Lung microvascular endothelial cell (primary cell): ENCODE data around the gene ZSCAN22. TPM values are rescaled to one million over a fixed set of nuclear protein-coding genes. Genes with fewer than 3 reads are reported as not detected.

ENCODE experiments used
- DNase-seq, 2 donors: peaks; one replicate each; pipeline versions ENCODE4 v3.0.0 to v3.0.0-alpha.2; 2010; ENCODE audit warnings: low read depth in 2 of 2
- total RNA-seq: library from RNA; depleted of rRNA; stranded (reverse); fragments of >200 nt; gene quantifications from 2 replicates; pipeline ENCODE4 v1.2.1, GENCODE V29; 2014

ZSCAN22 gene
- total RNA-seq, result 1.3 and 2.0 TPM in 2 replicates

DNA sequence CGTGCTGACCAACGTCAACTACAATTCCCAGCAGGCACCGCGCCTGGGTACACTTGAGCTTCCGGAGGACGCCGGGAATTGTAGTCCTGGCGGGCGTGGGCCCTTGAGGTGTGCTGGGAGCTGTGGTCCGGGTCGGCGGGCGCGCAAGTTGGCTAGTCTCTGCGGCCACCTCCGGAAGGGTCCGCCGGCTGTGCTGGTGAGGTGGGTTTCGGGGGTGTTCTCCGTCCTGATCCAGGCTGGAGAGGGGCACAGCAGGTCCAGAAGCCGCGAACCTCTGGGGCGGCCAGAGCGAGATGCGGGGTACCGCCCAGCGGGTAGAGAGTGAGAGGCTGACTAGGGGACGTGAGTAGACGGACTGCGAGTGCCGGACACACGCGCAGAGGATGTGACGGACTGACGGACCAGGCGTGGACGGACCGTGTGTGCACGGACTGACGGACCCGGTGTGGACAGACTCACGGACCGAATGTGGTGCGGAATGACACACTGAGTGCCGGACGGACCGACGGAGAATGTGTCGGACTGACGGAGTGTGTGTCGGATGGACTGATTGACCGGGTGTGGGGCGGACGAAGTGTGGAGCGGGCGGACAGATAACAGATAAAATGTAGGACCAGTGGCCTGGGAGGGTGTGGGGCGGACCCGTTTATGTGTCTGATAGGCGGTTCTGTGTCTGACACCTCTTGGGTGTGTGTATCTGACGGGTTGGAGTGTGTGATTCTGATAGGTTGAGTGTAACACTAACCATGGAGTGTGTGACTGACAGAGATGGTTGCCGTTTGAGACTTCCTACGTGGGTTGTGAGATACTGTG lies at the start of gene ZSCAN22:
TSS of gene ZSCAN22 (plus strand) at position 81 of the 813 bp plus-strand sequence. CDS start 7,809 bp downstream, outside the sequence.
- peak; percentile 98 for DNase-seq

DNA sequence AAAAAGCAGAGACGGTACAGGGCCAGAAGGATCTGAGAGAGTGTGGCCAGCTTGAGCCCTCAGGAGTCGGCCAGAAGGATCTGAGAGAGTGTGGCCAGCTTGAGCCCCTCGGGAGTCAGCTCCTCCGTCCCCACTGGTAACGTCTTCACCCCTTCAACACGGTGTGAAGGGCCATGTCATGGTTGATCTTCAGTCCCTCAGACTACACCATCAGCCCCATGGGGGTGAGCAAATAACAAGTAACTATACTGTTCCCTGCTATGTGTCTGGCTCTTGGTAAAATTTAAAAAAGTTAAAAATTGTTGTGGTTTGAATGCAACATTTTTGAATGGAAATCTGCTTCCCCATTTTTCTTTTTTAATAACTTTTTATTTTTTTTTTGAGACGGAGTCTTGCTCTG lies 49.6 kb upstream of the ZSCAN22 start:
- DNase-seq, result no peak

DNA sequence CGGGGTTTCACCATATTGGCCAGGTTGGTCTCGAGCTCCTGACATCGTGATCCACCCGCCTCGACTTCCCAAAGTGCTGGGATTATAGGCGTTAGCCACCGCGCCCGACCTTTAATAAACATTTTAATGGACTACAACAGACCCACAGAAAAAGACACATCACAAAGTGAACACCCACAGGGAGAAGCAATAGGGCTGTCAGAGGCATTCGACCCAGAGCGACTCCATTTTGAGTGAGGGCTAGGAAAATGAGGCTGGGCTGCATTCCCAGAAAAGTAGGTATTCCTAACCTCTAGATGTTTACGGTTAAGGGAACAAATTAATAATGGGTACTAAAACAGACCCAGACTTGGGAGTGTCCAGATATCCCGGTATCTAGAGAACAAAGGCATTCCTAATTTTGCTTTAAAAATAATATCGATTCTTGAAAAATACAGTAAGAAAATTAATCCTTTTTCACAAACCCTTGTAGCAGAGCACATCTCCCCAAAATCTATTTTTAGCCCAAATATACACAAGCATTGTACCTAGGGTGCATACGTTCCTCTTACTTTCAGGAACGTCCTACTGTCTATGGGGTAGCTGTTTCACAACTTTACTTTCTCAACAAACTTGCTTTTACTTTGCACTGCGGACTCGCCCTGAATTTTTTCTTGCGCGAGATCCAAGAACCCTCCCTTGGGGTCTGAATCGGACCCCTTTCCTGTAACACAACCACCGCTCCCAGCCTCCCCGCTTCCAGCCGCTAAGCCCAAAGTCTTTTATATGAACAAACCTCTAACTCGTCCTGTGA lies 48.9 kb upstream of the ZSCAN22 start:
- no peak for DNase-seq

DNA sequence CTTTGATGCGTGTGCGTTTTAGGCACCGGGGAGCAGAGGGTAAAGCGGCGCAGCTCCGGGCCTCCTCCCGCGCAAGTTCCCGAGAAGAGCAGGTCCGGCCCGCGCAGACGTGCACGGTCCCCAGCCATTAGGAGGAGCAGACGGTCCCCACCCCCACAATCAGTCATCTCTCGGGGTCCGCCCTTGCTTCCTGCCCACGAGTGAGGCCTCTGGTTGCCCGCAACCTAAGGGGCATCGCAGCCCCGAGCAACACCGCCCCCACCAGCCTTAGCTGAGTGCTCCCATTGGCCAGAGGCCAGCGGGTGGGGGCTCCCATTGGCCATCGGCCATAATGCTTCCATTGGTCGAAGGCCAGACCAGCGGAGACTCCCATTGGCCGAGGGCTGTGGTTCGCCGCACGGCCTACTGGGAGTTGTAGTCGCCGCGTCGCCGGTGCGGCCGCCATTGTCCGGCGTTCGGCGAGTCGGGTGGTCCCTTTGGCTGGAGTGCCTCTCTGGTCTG lies 48.2 kb upstream of the ZSCAN22 start, which contains the start of gene ZNF8:
TSS of gene ZNF8 (plus strand) at position 415 of the 501 bp plus-strand sequence. CDS start 127 bp downstream, outside the sequence.
- peak; percentile 99 for DNase-seq

DNA sequence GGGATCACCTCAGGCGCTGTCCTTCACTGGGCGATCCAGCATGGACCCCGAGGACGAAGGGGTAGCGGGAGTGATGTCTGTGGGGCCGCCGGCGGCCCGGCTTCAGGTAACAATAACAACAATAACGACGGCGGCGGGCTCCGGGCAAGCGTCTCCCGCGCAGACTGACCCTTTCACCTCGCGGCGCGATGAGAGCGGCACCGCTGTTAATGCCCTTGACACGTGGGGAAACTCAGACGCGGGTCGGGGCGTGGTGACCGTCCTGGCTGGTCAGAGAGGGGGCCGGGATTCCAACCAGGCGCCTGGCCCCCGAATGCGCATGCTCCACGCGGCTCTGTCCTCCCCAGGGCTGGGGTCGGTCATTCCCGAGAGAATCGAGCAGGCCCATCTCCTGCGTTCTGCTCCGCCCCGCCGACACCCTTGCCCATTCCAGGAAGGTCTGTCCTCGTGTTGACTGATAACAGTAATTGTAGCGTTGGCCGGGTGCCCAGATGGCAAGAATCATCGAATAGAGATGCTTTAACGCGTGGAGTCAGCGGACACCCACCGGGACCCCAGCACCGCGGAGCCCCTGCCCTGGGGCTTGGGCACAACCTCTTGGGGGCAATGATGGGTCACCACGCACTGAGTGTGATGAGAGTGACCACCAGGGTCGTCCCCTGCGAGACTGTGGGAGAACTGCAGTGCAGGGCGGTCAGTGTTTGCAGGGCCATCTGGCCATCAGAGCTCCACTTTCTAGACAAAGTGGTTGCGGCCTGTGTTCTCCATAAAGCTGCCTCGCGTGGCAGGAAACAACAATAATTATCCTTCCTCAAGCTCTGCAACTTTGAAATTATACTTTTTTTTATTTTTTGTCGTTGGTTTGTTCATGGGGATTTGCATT lies 47.5 kb upstream of the ZSCAN22 start:
- DNase-seq, result peak; percentile 75 to 96

DNA sequence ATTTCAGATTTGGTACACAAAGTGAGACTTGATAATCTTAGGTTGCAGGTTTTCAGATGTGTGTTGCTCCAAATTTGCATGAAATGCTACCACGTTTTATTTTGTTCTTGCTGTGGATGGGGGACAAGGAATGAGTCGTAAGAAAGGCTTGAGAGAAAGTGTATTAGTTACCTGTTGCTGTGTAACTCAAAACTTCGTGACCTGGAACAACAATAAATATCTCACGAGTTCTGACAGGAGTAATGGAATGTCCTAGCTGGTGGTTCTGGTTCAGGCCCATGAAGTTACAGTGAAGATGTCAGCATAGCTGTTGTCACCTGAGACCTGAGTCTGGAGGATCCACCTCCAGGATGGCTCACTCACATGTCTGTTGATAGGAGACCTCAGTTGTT lies 46.9 kb upstream of the ZSCAN22 start:
- DNase-seq, result no peak

DNA sequence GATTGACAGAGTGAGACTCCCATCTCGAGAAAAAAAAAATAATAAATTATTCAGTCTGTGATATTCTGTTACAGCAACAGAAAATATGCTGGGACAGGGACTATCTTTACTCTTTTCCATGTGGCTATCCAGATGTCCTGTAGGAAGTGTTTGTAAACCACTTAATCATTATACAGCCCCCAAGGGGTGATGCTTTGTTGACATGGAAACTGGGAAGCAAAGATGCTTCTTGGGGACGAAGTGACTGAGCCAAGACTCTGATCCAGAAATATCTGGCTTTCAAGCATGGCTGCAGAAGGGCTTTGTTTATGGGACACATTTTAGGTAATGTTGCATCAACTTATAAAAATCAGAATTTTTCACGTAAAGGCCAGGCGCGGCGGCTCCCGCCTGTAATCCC lies 42.6 kb upstream of the ZSCAN22 start:
- DNase-seq, result no peak

DNA sequence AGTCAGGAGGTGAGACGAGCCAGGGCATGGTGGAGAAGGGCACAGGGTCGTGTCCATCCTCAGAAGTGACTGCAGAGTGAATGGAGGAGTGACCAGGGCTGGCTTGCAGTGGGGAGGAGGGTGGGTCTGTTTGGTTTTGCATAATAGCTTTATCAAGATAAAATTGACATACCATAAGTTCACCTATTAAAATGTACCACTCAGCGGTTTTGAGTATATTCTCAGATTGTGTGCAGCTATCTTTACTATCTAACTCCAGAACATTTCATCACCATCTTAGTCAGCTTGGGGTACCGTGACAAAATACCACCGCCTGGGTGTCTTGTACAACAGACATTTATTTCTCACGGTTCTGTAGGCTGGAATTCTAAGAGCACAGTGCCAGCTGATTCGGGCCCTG lies 34.9 kb upstream of the ZSCAN22 start:
- no peak for DNase-seq

DNA sequence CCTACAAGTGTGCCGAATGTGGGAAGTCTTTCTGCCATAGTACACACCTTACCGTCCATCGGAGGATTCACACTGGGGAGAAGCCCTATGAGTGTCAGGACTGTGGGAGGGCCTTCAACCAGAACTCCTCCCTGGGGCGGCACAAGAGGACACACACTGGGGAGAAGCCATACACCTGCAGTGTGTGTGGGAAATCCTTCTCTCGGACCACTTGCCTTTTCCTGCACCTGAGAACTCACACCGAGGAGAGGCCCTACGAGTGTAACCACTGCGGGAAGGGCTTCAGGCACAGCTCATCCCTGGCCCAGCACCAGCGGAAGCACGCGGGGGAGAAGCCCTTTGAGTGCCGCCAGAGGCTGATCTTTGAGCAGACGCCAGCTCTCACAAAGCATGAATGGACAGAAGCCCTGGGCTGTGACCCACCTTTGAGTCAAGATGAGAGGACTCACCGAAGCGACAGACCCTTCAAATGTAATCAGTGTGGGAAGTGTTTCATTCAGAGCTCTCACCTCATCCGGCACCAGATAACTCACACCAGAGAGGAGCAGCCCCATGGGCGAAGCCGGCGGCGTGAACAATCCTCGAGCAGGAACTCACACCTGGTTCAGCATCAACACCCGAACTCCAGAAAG lies 31.9 kb upstream of the ZSCAN22 start:
- DNase-seq, result no peak

DNA sequence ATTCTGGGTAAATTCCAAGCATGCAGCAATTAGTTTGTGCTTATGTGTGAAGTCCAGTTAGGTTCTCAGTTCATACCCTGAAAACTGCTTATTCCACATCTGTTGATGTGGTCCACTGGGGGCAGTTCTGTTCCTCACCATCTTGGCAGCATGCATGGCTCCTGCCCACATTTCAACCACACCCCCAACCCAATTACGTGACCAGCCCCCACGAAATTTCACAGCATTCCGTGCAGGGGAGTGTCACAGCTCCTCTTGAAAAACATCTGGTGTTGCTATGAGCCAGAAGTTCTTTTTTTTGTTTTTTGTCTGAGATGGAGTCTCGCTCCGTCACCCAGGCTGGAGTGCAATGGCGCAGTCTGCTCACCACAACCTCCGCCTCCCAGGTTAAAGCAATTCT lies 30.7 kb upstream of the ZSCAN22 start:
- DNase-seq, result no peak

DNA sequence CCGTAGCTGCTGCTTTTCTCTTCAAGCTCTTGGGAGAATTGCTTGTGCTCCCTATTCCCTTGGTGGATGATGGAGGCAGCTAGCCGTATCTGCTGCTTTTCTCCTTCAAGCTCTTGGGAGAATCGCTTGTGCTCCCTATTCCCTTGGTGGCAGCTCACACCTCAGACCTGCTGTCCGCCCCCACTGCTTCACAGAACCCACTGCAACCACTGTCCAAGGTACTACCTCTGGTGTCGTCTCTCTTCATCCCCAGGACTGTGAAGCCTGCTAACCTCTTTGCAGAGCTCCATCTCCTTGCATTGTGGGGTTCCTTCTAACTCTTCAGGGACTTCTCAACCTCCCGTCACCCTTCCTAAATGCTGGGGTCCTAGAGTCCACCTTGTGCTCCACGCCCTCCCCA lies 26.2 kb upstream of the ZSCAN22 start:
- DNase-seq, result no peak

DNA sequence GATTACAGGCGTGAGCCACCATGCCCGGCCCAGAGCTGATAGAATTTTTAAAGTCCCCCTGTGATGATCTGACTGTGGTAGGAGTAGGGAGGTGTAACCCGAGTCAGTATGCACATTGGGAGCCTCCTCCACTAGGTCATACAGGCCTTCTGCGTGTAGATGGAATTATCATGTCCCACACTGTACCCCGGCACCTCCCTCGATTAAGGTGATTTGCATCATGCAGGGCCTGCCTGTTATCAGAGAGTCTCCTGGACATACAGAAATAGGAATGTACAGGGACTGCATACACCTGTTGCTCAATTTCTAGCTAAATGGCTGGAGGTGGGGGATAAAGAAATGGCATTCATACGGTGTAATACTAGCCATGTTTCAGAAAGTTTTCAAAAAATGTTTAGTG lies 22.5 kb upstream of the ZSCAN22 start:
- no peak for DNase-seq

DNA sequence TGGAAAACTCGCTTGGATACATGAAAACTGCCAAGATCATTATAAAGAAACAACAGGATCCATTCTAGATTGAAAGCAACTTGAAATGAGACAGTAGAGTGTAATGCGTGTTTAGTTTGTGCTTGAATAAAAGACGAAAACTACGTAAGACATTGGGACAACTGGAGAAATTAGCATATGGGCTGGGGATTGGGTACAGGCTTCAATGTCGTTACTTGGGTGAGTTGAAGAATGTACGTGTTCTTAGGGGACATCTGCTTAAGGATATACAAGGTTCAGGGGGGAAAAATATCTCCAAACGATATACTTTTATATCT lies 22.1 kb upstream of the ZSCAN22 start:
- no peak for DNase-seq

DNA sequence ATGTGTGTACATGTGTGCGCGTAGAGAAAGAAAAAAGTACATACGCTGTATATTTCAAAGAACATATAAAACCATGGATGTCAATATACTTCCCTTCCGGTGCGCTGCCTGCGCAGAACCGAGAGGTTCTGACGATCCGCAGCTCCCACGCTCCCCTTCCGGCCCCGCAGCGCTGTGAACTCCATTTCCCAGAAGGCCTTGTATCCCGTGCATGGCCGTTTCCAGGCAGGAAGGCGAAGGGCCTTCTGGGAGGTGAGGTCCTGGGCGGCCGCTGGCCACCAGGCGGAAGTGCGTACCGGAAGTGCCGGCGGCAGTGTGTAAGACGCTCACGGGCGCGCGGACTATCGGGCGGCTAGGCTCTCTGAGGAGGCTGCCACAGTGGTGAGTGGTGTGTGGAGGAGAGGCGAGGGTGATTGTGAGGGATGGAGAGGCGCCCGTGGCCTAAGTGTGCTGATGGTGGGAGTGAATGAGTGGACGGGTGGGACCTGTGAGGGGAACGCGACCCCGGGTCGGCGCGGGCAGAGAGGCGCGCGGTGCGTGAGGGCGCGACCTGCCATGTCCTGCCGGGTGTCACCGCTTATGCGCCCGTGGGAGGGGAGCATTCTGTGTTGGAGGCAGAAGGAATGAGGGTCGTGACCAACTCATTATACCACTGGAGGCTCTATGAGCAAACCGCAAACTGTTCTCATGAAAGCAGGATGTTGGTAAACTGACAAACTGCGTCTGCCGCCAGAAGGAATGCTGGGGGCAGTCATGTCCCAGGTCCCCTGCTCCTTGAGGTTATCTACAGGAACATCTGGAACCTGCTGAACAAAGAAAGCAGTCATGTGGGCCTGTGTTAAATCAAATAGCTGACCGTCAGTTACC lies 21.5 kb upstream of the ZSCAN22 start, which contains the start of gene ERVK3-1:
TSS of gene ERVK3-1 (plus strand) at position 313 of the 867 bp plus-strand sequence. CDS start 6,792 bp downstream, outside the sequence.
- DNase-seq, result peak; percentile 99

DNA sequence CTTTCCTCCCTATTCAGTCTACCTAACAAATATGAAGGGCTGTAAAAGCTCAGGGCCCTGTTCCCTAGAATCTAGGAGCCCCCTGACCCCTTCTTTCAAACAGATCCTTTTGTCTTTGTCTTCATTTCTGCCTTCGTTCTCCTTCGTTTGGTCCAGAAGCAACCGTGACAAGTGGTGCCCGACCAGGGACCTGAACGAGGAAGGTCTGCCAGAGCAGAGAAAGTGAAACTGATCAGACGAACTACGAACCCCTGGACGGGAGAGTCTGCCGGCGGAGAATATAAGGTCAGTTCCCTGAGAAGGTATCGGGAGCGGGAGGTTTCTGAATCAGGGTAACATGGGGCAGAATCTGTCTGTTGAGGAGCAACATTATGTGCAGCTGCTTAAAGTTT lies 20.9 kb upstream of the ZSCAN22 start:
- peak in 1 of 2 donors; percentile 55 for DNase-seq

DNA sequence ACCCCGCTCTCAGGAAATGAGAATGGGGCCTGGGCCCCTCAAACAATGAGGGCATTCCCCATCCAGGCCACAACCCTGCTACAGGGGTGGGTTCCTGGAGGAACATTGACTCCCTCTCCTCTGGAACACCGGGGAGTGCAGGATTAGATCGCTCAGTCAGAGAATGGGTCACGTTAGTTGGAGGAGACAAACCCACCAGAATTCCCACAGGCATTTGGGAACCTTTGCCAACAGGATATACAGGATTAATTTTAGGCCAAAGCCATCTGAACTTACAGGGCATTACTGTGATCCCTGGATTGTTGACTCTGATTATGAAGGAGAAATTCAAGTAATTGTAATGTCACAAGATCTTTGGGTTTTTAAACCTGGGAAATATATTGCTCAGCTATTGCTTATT lies 19.1 kb upstream of the ZSCAN22 start:
- no peak for DNase-seq

DNA sequence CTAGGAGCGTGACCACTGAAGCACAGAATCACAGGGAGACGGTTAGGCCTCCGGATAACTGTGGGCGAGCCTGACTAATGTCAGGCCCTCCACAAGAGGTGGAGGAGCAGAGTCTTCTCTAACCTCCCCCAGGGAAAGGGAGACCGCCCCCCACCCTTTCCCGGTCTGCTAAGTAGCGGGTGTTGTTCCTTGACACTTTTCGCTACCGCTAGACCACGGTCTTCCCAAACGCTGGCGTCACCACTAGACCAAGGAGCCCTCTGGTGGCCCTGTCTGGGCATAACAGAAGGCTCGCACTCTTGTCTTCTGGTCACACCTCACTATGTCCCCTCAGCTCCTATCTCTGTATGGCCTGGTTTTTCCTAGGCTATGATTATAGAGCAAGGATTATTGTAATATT lies 16.1 kb upstream of the ZSCAN22 start:
- DNase-seq, result peak; percentile 41 to 43

DNA sequence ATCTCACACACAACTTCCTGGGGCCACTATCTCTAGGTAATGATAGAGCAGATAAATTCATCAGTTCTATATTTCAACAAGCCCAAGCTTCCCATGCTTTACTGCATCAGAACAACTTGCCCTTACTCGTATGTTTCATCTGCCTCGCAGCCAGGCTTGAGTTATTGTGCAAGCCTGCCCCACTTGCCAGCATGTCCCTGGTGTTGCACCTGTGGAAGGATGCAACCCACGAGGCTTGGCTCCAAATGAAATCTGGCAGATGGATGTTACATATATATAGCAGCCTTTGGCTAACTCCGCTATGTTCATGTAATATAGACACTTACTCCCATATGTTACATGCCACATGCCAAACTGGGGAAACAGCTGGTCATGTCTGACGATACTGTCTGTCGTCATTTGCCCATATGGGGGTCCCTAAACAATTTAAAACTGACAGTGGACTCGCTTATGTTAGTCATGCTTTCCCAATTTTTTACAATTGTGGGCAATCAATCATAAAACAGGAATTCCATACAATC lies 15.4 kb upstream of the ZSCAN22 start:
- DNase-seq, result no peak

DNA sequence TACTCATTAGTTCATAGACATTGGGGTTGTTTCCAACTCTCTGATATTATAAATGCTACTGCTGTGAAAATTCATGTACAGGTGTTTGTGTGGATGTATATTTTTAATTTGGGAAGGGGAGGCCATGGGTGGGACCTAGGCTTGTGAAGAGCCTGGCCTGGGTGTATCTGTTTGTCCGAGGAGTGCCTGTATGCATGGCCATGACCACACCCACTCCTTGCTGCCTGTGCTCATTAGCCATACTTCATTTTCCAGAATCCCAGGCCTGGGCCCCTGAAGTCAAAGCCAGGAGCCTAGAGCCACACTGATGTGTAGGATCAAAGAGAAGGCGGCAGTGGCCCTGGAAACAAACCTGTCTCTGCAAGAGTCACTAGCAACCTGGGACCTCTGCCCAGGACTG lies 11.2 kb upstream of the ZSCAN22 start:
- no peak for DNase-seq
